ENCODE data around the gene MYO1F.

The MYO1F gene

DNA sequence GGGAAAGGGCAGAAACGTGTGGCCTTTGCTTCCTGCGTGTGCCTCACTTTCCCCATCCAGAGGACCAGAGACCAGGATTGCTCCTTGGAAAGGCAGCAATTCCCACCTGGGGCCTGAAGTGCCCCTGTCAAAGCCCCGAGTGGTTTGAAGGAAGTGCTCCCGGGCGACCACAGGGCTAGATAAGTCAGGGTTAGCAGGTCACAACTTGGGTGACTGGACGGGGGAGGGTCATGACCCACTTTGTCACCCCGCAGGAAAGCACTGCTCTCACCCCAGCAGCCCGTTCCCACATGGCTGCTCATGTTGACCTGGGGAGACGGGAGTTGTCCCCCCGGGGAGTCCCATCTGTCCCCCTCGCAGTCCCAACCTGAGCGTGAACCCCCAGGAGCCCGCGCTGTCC, 75.3 kb downstream of the MYO1F start:
- H3K4me3 ChIP-seq = no peak overlapping the region
- H3K27ac ChIP-seq = no peak overlapping the region
- DNase-seq (ENCODE audit: low spot score) = no peak
- TF ChIP-seq CTCF (IDR thresholded peaks at IDR 0.05) = no peak

DNA sequence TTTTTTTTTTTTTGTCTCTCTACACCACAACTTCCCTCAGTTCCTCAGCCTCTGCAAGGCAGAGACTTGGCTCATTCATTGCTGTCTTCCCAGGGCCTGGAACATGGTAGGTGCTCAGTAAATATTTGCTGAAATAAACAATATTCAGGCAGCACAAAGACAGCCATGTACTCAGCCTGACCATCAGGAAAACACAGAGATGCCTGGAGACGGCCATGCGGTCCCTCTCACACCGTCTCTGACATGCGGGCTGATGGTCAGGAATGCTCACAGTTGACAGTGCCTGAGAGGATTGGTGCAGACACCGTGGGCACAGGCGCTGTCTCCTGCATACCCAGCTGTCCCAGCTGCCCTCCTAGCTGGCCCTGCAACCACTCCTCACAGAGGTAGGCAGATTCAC, 75.7 kb downstream of the MYO1F start:
- TF ChIP-seq CTCF (IDR thresholded peaks at IDR 0.05) = no peak
- Histone ChIP-seq H3K27ac (no peak overlapping the region), H3K4me3 (no peak overlapping the region)
- DNase-seq (ENCODE audit: low spot score) = no peak

GRCh38 chr19:8500158-8500557, 77.1 kb downstream of the MYO1F start:
- DNase-seq (ENCODE audit: low spot score) = no peak
- no peak for TF ChIP-seq CTCF (IDR thresholded peaks at IDR 0.05)
- H3K27ac ChIP-seq = no peak overlapping the region
- no peak overlapping the region for H3K4me3 ChIP-seq

DNA sequence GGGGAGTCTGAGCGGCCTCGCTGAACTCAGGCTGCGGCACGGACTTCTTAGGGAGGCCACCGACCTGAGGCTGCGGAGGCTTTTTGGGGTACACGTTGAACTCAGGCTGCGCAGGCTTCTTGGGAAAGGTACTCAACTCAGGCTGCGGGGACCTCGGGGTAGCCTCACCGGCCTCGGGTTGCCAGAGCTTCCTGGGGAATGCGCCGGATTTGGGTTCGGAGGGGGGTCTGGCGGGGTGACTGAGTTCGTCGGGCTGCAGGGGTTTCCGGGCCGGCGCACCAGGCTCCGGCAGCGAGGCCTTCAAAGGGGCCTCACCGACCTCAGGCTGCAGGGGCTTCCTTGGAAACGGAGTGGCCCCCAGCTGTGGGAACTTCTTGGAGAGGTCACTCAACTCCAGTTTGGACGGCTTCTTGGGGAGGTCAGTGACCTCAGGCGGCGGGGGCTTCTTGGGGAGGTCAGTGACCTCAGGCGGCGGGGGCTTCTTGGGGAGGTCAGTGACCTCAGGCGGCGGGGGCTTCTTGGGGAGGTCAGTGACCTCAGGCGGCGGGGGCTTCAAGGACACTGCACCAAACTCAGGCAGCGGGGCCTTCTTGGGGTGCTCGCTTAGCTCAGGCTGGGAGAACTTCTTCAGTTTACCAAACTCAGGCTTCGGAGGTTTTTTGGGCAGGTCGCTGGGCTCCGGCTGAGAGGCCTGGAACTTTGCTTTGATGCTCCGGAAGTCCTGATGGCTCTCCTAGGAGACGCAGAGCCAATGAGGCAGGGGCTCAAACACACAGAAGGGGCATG, 78.0 kb downstream of the MYO1F start:
- no peak overlapping the region for H3K4me3 ChIP-seq
- no peak for TF ChIP-seq CTCF (IDR thresholded peaks at IDR 0.05)
- no peak for DNase-seq (ENCODE audit: low spot score)
- H3K27ac ChIP-seq = no peak overlapping the region

DNA sequence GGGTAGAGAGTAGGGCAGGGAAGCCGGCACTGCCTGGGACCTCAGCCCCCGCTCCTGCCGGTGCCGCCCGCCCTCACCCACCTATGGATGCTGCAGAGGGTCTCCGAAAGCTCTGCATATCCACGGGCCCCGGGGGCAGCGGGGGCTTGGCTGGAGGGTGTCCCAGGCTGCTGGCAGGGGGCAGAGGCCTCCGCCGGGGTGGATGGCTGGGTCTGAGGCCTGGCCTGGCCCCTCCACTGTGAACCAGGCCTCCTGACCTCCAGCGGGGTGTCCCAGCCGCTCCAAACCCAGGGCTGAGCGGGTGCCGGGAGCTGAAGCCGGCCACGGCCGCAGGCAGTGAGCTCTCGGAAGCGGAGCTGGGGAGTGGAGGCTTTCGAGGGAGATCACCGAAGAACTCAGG, 78.9 kb downstream of the MYO1F start:
- no peak for TF ChIP-seq CTCF (IDR thresholded peaks at IDR 0.05)
- Histone ChIP-seq H3K27ac (no peak overlapping the region), H3K4me3 (no peak overlapping the region)
- DNase-seq (ENCODE audit: low spot score) = no peak

DNA sequence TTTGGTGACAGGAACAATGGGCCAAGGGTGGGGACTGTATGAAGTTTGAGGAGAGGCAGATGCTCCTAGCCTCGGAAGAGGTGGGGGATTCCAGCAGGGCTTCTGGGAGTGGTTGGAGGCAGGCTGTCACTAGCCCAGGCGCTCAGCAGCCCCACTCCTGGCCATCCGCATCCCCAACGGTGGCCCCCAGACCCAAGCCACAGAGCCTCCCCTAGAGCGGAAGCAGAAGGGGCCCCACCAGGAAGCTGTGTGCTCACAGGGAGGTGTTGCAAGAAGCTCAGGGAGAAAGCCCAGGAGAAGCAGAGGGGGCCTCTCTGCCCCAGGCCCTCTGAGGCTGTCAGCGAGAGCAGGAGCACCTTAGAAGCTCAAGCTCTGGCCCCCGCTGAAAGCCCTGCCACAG, 83.1 kb downstream of the MYO1F start:
- TF ChIP-seq CTCF (IDR thresholded peaks at IDR 0.05) = no peak
- DNase-seq (ENCODE audit: low spot score) = no peak
- Histone ChIP-seq H3K4me3 (no peak overlapping the region), H3K27ac (no peak overlapping the region)

- Histone ChIP-seq H3K27ac (no peak overlapping the region), H3K4me3 (no peak overlapping the region)
- no peak for TF ChIP-seq CTCF (IDR thresholded peaks at IDR 0.05)
- no peak for DNase-seq (ENCODE audit: low spot score)
Measured at GRCh38 chr19:8491574-8491973, 85.7 kb downstream of the MYO1F start.

All from coronary artery (tissue), 2 donors.